Measurements from ENCODE around the gene STUB1. TPM values are rescaled to one million over a fixed set of nuclear protein-coding genes. Genes with fewer than 3 reads are reported as not detected.

Gene STUB1
- total RNA-seq, 1 donor from 2014 or later = 84.1 TPM

GRCh38 chr16:660459-661183, 19.6 kb upstream of the STUB1 start:
- Mint-ChIP-seq H3K36me3 (ENCODE audit: low read depth) (no peaks in the 10 kb centered on the region), H3K9me3 (no peaks in the 10 kb centered on the region), H3K4me3 (ENCODE audit: low read depth) (no peak overlapping the region), H3K27me3 (ENCODE audit: low read depth) (no peaks in the 10 kb centered on the region), H3K27ac (no peak overlapping the region), H3K4me1 (ENCODE audit: low read depth) (peaks cover 3% of the 10 kb centered on the region)
- peak; percentile 61 for DNase-seq (ENCODE audit: low spot score)
- intact Hi-C loops (cut with micrococcal nuclease) = no loop called here

- peaks cover 3% of the 10 kb centered on the region for H3K4me1 Mint-ChIP-seq (ENCODE audit: low read depth)
- intact Hi-C loops (cut with micrococcal nuclease) = no loop called here
These were observed 18.9 kb upstream of the STUB1 start for GRCh38 chr16:661184-661821.

GRCh38 chr16:662095-662494, 18.1 kb upstream of the STUB1 start:
- Mint-ChIP-seq H3K4me1 (ENCODE audit: low read depth) (peaks cover 3% of the 10 kb centered on the region), H3K4me3 (ENCODE audit: low read depth) (no peak overlapping the region), H3K27ac (no peak overlapping the region), H3K36me3 (ENCODE audit: low read depth) (no peaks in the 10 kb centered on the region), H3K27me3 (ENCODE audit: low read depth) (no peaks in the 10 kb centered on the region), H3K9me3 (no peaks in the 10 kb centered on the region)
- no peak for DNase-seq (ENCODE audit: low spot score)
- intact Hi-C loops (cut with micrococcal nuclease) = no loop called here

More at GRCh38 chr16:661184-661821, 18.9 kb upstream of the STUB1 start:
- DNase-seq (ENCODE audit: low spot score) = no peak
- H3K9me3 Mint-ChIP-seq = no peaks in the 10 kb centered on the region
- H3K4me3 Mint-ChIP-seq (ENCODE audit: low read depth) = no peak overlapping the region
- no peaks in the 10 kb centered on the region for H3K36me3 Mint-ChIP-seq (ENCODE audit: low read depth)
- no peak overlapping the region for H3K27ac Mint-ChIP-seq
- no peaks in the 10 kb centered on the region for H3K27me3 Mint-ChIP-seq (ENCODE audit: low read depth)

- Mint-ChIP-seq H3K4me3 (ENCODE audit: low read depth) (no peak overlapping the region), H3K36me3 (ENCODE audit: low read depth) (no peaks in the 10 kb centered on the region), H3K27me3 (ENCODE audit: low read depth) (no peaks in the 10 kb centered on the region), H3K9me3 (no peaks in the 10 kb centered on the region), H3K27ac (no peak overlapping the region), H3K4me1 (ENCODE audit: low read depth) (peaks cover 6% of the 10 kb centered on the region)
- intact Hi-C loops (cut with micrococcal nuclease) = no loop called here
- no peak for DNase-seq (ENCODE audit: low spot score)
These were observed 17.6 kb upstream of the STUB1 start for GRCh38 chr16:662597-662996.

- Mint-ChIP-seq H3K4me1 (ENCODE audit: low read depth) (peaks cover 4% of the 10 kb centered on the region), H3K36me3 (ENCODE audit: low read depth) (peaks cover 6% of the 10 kb centered on the region), H3K4me3 (ENCODE audit: low read depth) (no peak overlapping the region), H3K27me3 (ENCODE audit: low read depth) (no peaks in the 10 kb centered on the region), H3K9me3 (no peaks in the 10 kb centered on the region), H3K27ac (no peak overlapping the region)
- intact Hi-C loops (cut with micrococcal nuclease) = no loop called here
- DNase-seq (ENCODE audit: low spot score) = no peak
These were observed 13.6 kb upstream of the STUB1 start for GRCh38 chr16:666572-666971.

- peaks cover 6% of the 10 kb centered on the region for H3K36me3 Mint-ChIP-seq (ENCODE audit: low read depth)
- no peaks in the 10 kb centered on the region for H3K9me3 Mint-ChIP-seq
- H3K27me3 Mint-ChIP-seq (ENCODE audit: low read depth) = no peaks in the 10 kb centered on the region
- peak overlapping the region; percentile 80 for H3K27ac Mint-ChIP-seq
- H3K4me1 Mint-ChIP-seq (ENCODE audit: low read depth) = peaks cover 4% of the 10 kb centered on the region
- peak overlapping the region; percentile 71 for H3K4me3 Mint-ChIP-seq (ENCODE audit: low read depth)
- intact Hi-C loops (cut with micrococcal nuclease) = no loop called here
- DNase-seq (ENCODE audit: low spot score) = no peak
These were observed 13.0 kb upstream of the STUB1 start for GRCh38 chr16:667113-667779.

- DNase-seq (ENCODE audit: low spot score) = peak; percentile 93
- Mint-ChIP-seq H3K27me3 (ENCODE audit: low read depth) (no peaks in the 10 kb centered on the region), H3K36me3 (ENCODE audit: low read depth) (peaks cover 8% of the 10 kb centered on the region), H3K9me3 (no peaks in the 10 kb centered on the region), H3K27ac (peak within 1 kb of the TSS; percentile 80), H3K4me1 (ENCODE audit: low read depth) (peaks cover 4% of the 10 kb centered on the region), H3K4me3 (ENCODE audit: low read depth) (peak within 1 kb of the TSS; percentile 79)
- intact Hi-C loops (cut with micrococcal nuclease) = no loop called here
These were observed 12.3 kb upstream of the STUB1 start, which contains the start of gene RHOT2 for GRCh38 chr16:667780-668518. TSS of gene RHOT2 (plus strand) at chr16:668132. CDS start at chr16:668200, 68 bp downstream.

- peak overlapping the region; percentile 79 for H3K4me3 Mint-ChIP-seq (ENCODE audit: low read depth)
- H3K9me3 Mint-ChIP-seq = no peaks in the 10 kb centered on the region
- no peak for DNase-seq (ENCODE audit: low spot score)
- peaks cover 4% of the 10 kb centered on the region for H3K4me1 Mint-ChIP-seq (ENCODE audit: low read depth)
- no peaks in the 10 kb centered on the region for H3K27me3 Mint-ChIP-seq (ENCODE audit: low read depth)
- peak overlapping the region; percentile 58 for H3K27ac Mint-ChIP-seq
- intact Hi-C loops (cut with micrococcal nuclease) = no loop called here
- peaks cover 10% of the 10 kb centered on the region for H3K36me3 Mint-ChIP-seq (ENCODE audit: low read depth)
These were observed 11.6 kb upstream of the STUB1 start for GRCh38 chr16:668519-669171.

GRCh38 chr16:669666-670065, 10.5 kb upstream of the STUB1 start:
- H3K9me3 Mint-ChIP-seq = no peaks in the 10 kb centered on the region
- intact Hi-C loops (cut with micrococcal nuclease) = no loop called here
- no peak for DNase-seq (ENCODE audit: low spot score)
- peaks cover 10% of the 10 kb centered on the region for H3K36me3 Mint-ChIP-seq (ENCODE audit: low read depth)
- peaks cover 4% of the 10 kb centered on the region for H3K4me1 Mint-ChIP-seq (ENCODE audit: low read depth)
- H3K27ac Mint-ChIP-seq = no peak overlapping the region
- H3K27me3 Mint-ChIP-seq (ENCODE audit: low read depth) = no peaks in the 10 kb centered on the region
- H3K4me3 Mint-ChIP-seq (ENCODE audit: low read depth) = peak overlapping the region; percentile 79

- no peak for DNase-seq (ENCODE audit: low spot score)
- intact Hi-C loops (cut with micrococcal nuclease) = no loop called here
- H3K9me3 Mint-ChIP-seq = no peaks in the 10 kb centered on the region
- H3K4me3 Mint-ChIP-seq (ENCODE audit: low read depth) = peak overlapping the region; percentile 26
- peaks cover 4% of the 10 kb centered on the region for H3K4me1 Mint-ChIP-seq (ENCODE audit: low read depth)
- peaks cover 4% of the 10 kb centered on the region for H3K27me3 Mint-ChIP-seq (ENCODE audit: low read depth)
- H3K27ac Mint-ChIP-seq = no peak overlapping the region
- H3K36me3 Mint-ChIP-seq (ENCODE audit: low read depth) = peaks cover 10% of the 10 kb centered on the region
These were observed 9.5 kb upstream of the STUB1 start for GRCh38 chr16:670485-671352.

- Mint-ChIP-seq H3K36me3 (ENCODE audit: low read depth) (peaks cover 10% of the 10 kb centered on the region), H3K4me1 (ENCODE audit: low read depth) (peaks cover 4% of the 10 kb centered on the region), H3K4me3 (ENCODE audit: low read depth) (no peak overlapping the region), H3K27me3 (ENCODE audit: low read depth) (peaks cover 4% of the 10 kb centered on the region), H3K9me3 (no peaks in the 10 kb centered on the region), H3K27ac (no peak overlapping the region)
- DNase-seq (ENCODE audit: low spot score) = no peak
- intact Hi-C loops (cut with micrococcal nuclease) = no loop called here
These were observed 8.7 kb upstream of the STUB1 start for GRCh38 chr16:671353-672131.
